HepG2 (cell line): Measurements from ENCODE around the gene PLEKHA3. TPM values are rescaled to one million over a fixed set of nuclear protein-coding genes. Genes with fewer than 3 reads are reported as not detected.

Experiments
- CTCF ChIP-seq: sonication (generic); formaldehyde crosslinking; IDR thresholded peaks from 2 replicates; pipeline ENCODE4 v1.5.0; 2020; ENCODE audit warnings: mild to moderate bottlenecking, missing genetic modification reagents, moderate library complexity
- GMEB2 ChIP-seq: IDR thresholded peaks from 2 replicates; pipeline ENCODE4 v1.6.1; 2016; ENCODE audit warnings: missing biosample characterization, missing genetic modification reagents, low read depth
- ISL2 ChIP-seq: sonication (generic); formaldehyde crosslinking; IDR thresholded peaks from 2 replicates; pipeline ENCODE4 v1.5.0; 2020; ENCODE audit warnings: missing genetic modification reagents
- MAZ ChIP-seq, 2 experiments: sonication (generic) in 1 of 2; formaldehyde crosslinking in 1 of 2; IDR thresholded peaks; 2 replicates each; pipeline versions ENCODE4 v1.5.0 to v1.6.1; 2012 to 2020; ENCODE audit warnings: low read depth in 2 of 2, mild to moderate bottlenecking in 2 of 2, borderline replicate concordance in 1 of 2, improper control_type of control experiment in 1 of 2, low read length in 1 of 2, missing genetic modification reagents in 1 of 2, moderate library complexity in 1 of 2
- MEIS2 ChIP-seq: sonication (generic); formaldehyde crosslinking; IDR thresholded peaks from 2 replicates; pipeline ENCODE4 v1.9.0; 2021; ENCODE audit warnings: mild to moderate bottlenecking, missing genetic modification reagents
- RBM22 ChIP-seq: fragments of 200-400 bp; formaldehyde crosslinking; optimal IDR thresholded peaks from 2 replicates; pipeline ENCODE3; 2017; ENCODE audit warnings: mild to moderate bottlenecking, low read length, moderate library complexity
- SAP130 ChIP-seq: IDR thresholded peaks from 2 replicates; pipeline ENCODE4 v1.6.1; 2016; ENCODE audit warnings: low read depth
- SP5 ChIP-seq: IDR thresholded peaks from 2 replicates; pipeline ENCODE4 v1.6.1; 2016; ENCODE audit warnings: low read depth, borderline replicate concordance
- SUZ12 ChIP-seq: fragments of 150-350 bp; IDR thresholded peaks from 2 replicates; pipeline ENCODE4 v1.6.1; 2014; ENCODE audit warnings: low read depth, low read length
- ZBTB34 ChIP-seq: sonication (generic); formaldehyde crosslinking; IDR thresholded peaks from 2 replicates; pipeline ENCODE4 v1.8.0; 2022; ENCODE audit warnings: mild to moderate bottlenecking, missing genetic modification reagents
- ZNF646 ChIP-seq: sonication (generic); formaldehyde crosslinking; IDR thresholded peaks from 2 replicates; pipeline ENCODE4 v1.9.0; 2021; ENCODE audit warnings: mild to moderate bottlenecking, missing genetic modification reagents
- ZNF878 ChIP-seq: sonication (generic); formaldehyde crosslinking; IDR thresholded peaks from 2 replicates; pipeline ENCODE4 v1.8.1; 2023; ENCODE audit warnings: mild to moderate bottlenecking, missing genetic modification reagents, moderate library complexity
- polyA plus RNA-seq, 8 experiments: library from polyadenylated mRNA; depleted of rRNA in 3 of 8; stranded (reverse) in 7 of 8; unstranded in 1 of 8; fragments of >200 nt; fragmentation: Illumina TruSeq in 4 of 8; extraction: Trizol in 4 of 8; gene quantifications; 2 replicates each; pipeline versions ENCODE4 v1.2.1 to v1.2.3, GENCODE V29; 2011 to 2016; ENCODE audit warnings: low read depth in 4 of 8, missing spikeins in 1 of 8, mixed read lengths in 1 of 8; ENCODE audit not compliant: insufficient read depth in 1 of 8
- total RNA-seq, 5 experiments: library from RNA; depleted of rRNA; stranded (reverse); fragments of >200 nt; fragmentation: Illumina TruSeq; extraction: Trizol; gene quantifications; 2 replicates each; pipeline ENCODE4 v1.2.3, GENCODE V29; 2016; ENCODE audit warnings: low read depth in 1 of 5

PLEKHA3 gene
- total and polyA plus RNA-seq, 2 of the 13 experiments (the other 11 are each of a cell fraction or from before 2014, with no cell fraction given), result 11.7 to 23.1 TPM

- TF ChIP-seq CTCF (CRISPR knock-in tag) (no peak), ZBTB34 (CRISPR knock-in tag) (no peak), MAZ (IDR thresholded peaks at IDR 0.05; ENCODE audit: borderline replicate concordance, low read depth, low read length) (no peak), MAZ (CRISPR knock-in tag; IDR thresholded peaks at IDR 0.05; ENCODE audit: low read depth) (no peak), ISL2 (CRISPR knock-in tag) (no peak), GMEB2 (CRISPR knock-in tag) (no peak), SAP130 (no peak), MEIS2 (CRISPR knock-in tag) (no peak), SUZ12 (no peak), ZNF878 (CRISPR knock-in tag) (no peak), SP5 (CRISPR knock-in tag) (no peak), ZNF646 (CRISPR knock-in tag) (no peak), RBM22 (no peak)
These were observed 41.3 kb downstream of the PLEKHA3 start (continued) for GRCh38 chr2:178521304-178522150.
